Motor neuron (in vitro differentiated cells): ENCODE measurements around the gene ZFAND3. TPM values are rescaled to one million over a fixed set of nuclear protein-coding genes. Genes with fewer than 3 reads are reported as not detected.

ENCODE experiments used
- ATAC-seq, 8 experiments: fragments of 200-7000 bp; cut with Tn5 transposase; replicated peaks in 6 of 8; 2 replicates each; pipeline ENCODE4 v1.8.0; 2021; ENCODE audit warnings: mild to moderate bottlenecking in 8 of 8, moderate library complexity in 8 of 8
- H3K27ac ChIP-seq, 2 donors: fragments of 250-450 bp; sonication (Bioruptor Pico); 2 replicates each; pipeline ENCODE4 v1.9.0; 2021; ENCODE audit warnings: antibody characterized with exemption in 2 of 2, mild to moderate bottlenecking in 2 of 2, moderate library complexity in 1 of 2
- H3K4me1 ChIP-seq, 2 donors: fragments of 250-450 bp; sonication (Bioruptor Pico); replicated peaks in 1 of 2; 2 replicates each; pipeline ENCODE4 v1.6.1; 2021; ENCODE audit warnings: antibody characterized with exemption in 2 of 2, mild to moderate bottlenecking in 2 of 2, moderate library complexity in 1 of 2
- H3K4me3 ChIP-seq, 5 donors: fragments of 250-450 bp; sonication (Bioruptor Pico); 2 replicates each; pipeline ENCODE4 v1.9.0; 2021; ENCODE audit warnings: antibody characterized with exemption in 5 of 5, mild to moderate bottlenecking in 5 of 5, moderate library complexity in 4 of 5
- WGBS, 10 experiments: fragments of 450-650 bp; shearing (Covaris generic); methylation state at CpG; one replicate each; pipeline ENCODE4 v1.0.0; 2022; 5-methylcytosine and 5-hydroxymethylcytosine counted together
- in situ Hi-C, 9 experiments: fragments of 400-800 bp; cut with MboI; loops; one replicate each; pipeline ENCODE4 v1.15.0; 2021; ENCODE audit warnings: low sequenced_read_pairs in 9 of 9, low pct_unique_long_range_greater_than_20kb in 2 of 9; ENCODE audit not compliant: unreplicated experiment in 9 of 9
- total RNA-seq, 8 experiments: library from RNA; unstranded; fragments of 300-600 nt; gene quantifications; 2 replicates each; pipeline versions ENCODE4 v1.2.3 to v1.2.4, GENCODE V29; 2022

Gene ZFAND3
- total RNA-seq, 8 experiments from 2014 or later = 21.2 to 54.1 (median 39.2) TPM

DNA sequence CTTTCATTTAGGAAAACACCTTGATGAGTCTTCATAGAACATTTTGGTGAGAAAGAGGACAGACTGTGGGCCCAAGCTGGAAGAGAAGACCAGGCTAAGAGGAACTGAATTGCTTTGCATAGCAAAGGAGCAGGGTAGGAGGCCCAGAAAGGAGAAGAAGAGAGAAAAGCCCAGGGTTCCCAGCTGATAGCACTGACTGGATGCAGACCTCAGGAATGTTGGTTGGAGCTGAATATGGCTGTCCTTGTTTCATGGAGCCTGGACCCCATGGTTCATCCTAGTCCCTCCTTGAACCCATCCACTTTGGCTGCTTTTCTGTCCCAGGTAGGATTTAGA lies 18.0 kb upstream of the ZFAND3 start:
- Histone ChIP-seq H3K27ac (no peak overlapping the region), H3K4me3 (no peak overlapping the region), H3K4me1 (peaks cover 17 to 22% of the 10 kb centered on the region in 2 donors)
- in situ Hi-C loops = loop anchor here in 1 of 9 experiments (25.0 kb wide), 1 partner anchor 686 kb away; no protein-coding TSS in a partner anchor
- ATAC-seq = no peak

DNA sequence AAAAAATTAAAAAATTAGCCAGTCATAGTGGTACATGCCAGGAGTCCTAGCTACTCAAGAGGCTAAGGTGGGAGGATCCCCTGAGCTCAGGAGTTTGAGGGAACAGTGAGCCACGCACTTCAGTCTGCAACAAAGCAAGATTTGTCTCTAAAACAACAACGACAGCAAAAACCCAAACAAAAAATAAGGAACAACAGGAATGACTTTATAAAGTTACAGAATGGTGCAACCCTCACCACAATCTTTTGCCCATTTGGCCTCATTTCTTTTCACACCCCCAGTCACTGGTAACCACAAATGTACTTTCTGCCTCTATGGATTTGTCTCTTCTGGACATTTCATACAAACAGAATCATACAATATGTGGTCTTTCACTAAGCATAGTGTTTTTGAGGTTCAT lies 16.7 kb upstream of the ZFAND3 start:
- no peak for ATAC-seq
- H3K4me1 ChIP-seq = peaks cover 17 to 22% of the 10 kb centered on the region in 2 donors
- no peak overlapping the region for H3K4me3 ChIP-seq
- in situ Hi-C loops = loop anchor here in 1 of 9 experiments (25.0 kb wide), 1 partner anchor 684 kb away; no protein-coding TSS in a partner anchor
- 40 to 100% (median 94%) methylated on average over 1 to 2 of the region's 2 CpGs; no CpG with 5 or more reads in 2 of the 10 experiments for WGBS, 10 experiments
- no peak overlapping the region for H3K27ac ChIP-seq

DNA sequence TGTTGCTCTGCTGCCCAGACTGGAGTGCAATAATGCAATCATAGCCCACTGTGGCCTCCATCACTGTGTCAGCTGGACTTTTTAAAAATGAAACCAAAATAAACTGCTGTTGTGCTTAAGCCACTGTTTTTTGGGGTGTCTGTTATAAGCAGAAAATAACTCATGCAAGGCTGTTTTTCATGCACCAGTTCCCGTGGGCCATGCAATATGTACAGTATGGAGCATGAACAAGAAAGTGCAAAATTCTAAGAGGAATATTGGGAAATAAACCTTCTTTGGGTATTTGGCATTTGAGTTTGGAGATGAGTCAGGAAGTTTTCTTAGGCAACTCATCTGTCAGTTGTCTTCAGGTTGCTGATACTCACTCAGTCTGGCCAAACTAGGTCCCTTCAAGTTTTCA lies 14.9 kb upstream of the ZFAND3 start:
- in situ Hi-C loops = loop anchor here in 1 of 9 experiments (25.0 kb wide), 1 partner anchor 683 kb away; no protein-coding TSS in a partner anchor
- WGBS, 10 experiments = 29 to 100% (median 75%) methylated on average over 1 of the region's 1 CpG; no CpG with 5 or more reads in 2 of the 10 experiments
- peaks cover 10 to 13% of the 10 kb centered on the region in 2 donors for H3K4me1 ChIP-seq
- H3K4me3 ChIP-seq = no peak overlapping the region
- no peak for ATAC-seq
- no peak overlapping the region for H3K27ac ChIP-seq

DNA sequence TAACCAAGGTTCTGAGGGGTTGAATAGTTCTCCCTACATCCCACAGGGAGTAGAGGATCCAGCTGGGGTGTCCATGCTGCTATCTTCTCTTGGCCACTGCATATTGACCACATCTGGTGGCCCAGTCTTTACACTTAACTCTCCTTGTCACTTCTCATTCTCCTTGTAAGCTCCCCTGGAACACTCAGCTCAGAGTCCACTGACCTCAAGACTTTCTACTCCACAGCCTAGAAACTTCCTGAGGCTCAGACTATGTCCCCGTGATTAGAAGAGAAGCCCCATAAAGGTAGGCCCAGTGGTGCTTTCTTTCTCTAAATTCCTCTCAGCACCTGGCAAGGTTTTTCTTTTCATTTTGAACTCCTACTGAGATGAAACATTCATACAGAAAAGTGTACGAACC lies 13.3 kb upstream of the ZFAND3 start:
- 0 to 94% (median 83%) methylated on average over 1 to 2 of the region's 2 CpGs; no CpG with 5 or more reads in 1 of the 10 experiments for WGBS, 10 experiments
- in situ Hi-C loops = loop anchor here in 1 of 9 experiments (25.0 kb wide), 1 partner anchor 681 kb away; no protein-coding TSS in a partner anchor
- no peak for ATAC-seq
- H3K27ac ChIP-seq = no peak overlapping the region
- H3K4me3 ChIP-seq = no peak overlapping the region
- peaks cover 0 to 3% of the 10 kb centered on the region in 2 donors for H3K4me1 ChIP-seq

DNA sequence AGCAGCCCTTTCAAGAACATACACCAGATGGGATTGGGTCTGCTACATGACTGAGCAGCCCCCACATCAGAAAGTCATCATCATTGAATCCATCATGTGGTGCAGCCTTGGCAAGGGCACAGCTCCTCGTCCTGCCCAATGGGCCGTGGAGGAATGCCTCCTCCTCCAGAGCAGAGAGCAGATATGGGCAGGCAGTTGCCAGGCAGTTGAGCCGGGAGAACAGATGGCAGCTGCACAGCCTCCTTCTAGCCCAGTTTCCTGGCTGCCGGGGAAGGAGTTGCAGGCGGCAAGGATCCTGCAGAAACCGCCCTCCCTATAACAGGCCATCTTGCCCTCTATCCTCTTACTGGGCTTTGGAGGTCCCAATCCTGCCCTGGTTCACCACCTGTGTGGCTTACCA lies 11.9 kb upstream of the ZFAND3 start:
- Histone ChIP-seq H3K4me3 (no peak overlapping the region), H3K27ac (no peak overlapping the region), H3K4me1 (no peaks in the 10 kb centered on the region)
- 14 to 83% (median 73%) methylated on average over 2 to 5 of the region's 6 CpGs; no CpG with 5 or more reads in 3 of the 10 experiments for WGBS, 10 experiments
- ATAC-seq = peak in 6 of 8 experiments; percentile 57 to 98 (median 82)
- in situ Hi-C loops = loop anchor here in 1 of 9 experiments (25.0 kb wide), 1 partner anchor 680 kb away; no protein-coding TSS in a partner anchor

DNA sequence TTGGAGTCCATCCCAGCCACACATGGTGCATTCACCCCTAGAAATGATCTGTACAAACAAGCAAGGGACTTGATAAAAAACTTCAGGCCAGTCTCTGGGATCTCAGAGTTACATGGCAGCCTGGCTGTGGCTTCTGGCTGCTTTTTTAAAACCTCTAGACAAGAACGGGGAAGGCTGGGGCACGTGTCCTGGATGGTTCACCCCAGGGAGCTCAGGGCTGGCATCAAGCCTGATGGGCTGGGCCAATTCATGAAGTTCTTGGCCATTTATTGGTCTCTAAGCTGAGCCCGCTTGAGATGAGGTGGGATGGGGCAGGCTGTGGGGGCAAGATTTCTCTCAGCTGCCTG lies 10.4 kb upstream of the ZFAND3 start:
- 0 to 100% (median 73%) methylated on average over 1 to 3 of the region's 3 CpGs; no CpG with 5 or more reads in 5 of the 10 experiments for WGBS, 10 experiments
- Histone ChIP-seq H3K4me3 (no peak overlapping the region), H3K27ac (no peak overlapping the region), H3K4me1 (no peaks in the 10 kb centered on the region)
- no peak for ATAC-seq
- in situ Hi-C loops = loop anchor here in 1 of 9 experiments (25.0 kb wide), 1 partner anchor 678 kb away; no protein-coding TSS in a partner anchor

DNA sequence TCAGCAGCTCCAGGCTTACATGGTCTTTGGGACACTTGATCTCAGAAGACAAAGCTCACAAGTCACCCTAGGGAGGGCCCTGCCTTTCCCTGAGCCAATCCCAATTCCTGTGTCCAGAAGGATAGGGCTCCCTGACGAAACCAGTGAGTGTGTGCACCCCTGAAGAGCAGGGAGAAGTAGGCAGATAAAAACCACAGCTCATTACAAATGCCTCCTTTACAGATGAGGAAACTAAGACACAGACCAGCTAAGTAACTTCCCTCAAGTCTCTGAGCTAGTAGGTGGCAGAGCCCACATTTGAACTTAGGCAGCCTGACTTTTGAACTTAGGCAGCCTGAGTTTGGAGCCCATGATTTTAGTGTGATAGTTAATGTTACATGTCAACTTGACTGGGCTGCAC lies 6.7 kb upstream of the ZFAND3 start:
- ATAC-seq = no peak
- Histone ChIP-seq H3K4me1 (no peaks in the 10 kb centered on the region), H3K4me3 (no peak overlapping the region), H3K27ac (no peak overlapping the region)
- in situ Hi-C loops = loop anchor here in 1 of 9 experiments (25.0 kb wide), 1 partner anchor 674 kb away; no protein-coding TSS in a partner anchor
- 100% methylated on average over 1 of the region's 1 CpG; no CpG with 5 or more reads in 8 of the 10 experiments for WGBS, 10 experiments

DNA sequence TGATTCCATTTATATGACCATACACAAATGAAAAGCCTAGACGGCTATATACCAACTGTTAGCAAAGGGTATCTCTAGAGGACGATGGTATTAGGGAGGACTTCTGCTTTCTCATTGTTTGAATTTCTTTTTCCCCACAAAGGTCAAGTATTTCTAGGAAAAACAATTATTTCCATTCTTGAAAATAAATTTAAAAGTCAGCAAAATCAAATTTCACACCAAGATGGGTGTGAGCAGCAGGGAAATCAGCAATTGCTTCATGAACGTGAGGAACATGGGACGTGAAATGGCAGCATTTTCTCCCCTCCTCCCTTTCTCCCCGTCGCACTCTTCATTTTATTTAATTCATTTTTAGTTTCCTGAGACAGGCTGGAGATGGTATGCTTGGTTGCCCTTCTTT lies 5.2 kb upstream of the ZFAND3 start:
- Histone ChIP-seq H3K27ac (no peak overlapping the region), H3K4me1 (peaks cover 0 to 4% of the 10 kb centered on the region in 2 donors), H3K4me3 (no peak overlapping the region)
- in situ Hi-C loops = loop anchor here in 1 of 9 experiments (25.0 kb wide), 1 partner anchor 673 kb away; no protein-coding TSS in a partner anchor
- no peak for ATAC-seq
- WGBS, 10 experiments = 39 to 100% (median 85%) methylated on average over 2 to 6 of the region's 6 CpGs

DNA sequence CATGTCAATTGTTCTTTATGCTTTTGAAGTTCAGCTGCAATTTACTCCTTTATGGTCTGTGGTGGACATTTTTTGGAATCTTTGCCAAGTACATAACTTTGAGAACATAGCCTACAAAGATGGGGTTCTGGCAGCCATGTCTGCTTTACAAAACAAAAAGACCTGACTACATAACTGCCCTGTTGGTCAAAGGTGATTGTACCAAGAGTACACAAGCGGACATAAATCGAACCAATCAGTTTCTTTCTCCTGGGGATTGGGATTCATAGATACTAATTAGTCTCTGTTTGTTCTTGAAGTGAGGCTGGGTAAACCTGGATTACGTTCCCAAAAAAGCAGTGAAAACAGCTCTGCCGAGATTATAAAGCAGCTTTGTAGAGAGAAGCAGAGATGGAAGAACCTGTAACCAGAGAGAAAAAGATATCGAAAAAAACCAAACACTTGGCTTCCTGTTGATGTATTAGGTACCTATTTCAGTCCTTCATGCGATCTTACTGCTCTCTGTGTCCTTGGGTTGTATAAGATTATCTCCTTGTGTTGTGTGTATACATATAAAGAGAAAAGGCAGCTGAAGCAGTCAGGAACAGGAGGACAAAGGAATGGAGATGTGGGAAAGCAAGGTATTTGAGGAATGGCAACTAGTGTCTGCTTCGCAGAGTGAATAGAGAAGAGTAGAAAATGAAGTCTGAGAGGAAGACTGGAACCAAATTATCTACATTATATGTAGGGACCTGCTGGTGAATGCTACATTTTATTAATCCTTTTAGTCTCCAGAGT lies 2.7 kb upstream of the ZFAND3 start:
- in situ Hi-C loops = loop anchor here in 1 of 9 experiments (25.0 kb wide), 1 partner anchor 671 kb away; no protein-coding TSS in a partner anchor
- H3K4me1 ChIP-seq = peaks cover 6 to 14% of the 10 kb centered on the region in 2 donors
- no peak for ATAC-seq
- WGBS, 10 experiments = 69 to 97% (median 84%) methylated on average over 5 to 7 of the region's 7 CpGs
- H3K27ac ChIP-seq = no peak overlapping the region
- H3K4me3 ChIP-seq = no peak overlapping the region

DNA sequence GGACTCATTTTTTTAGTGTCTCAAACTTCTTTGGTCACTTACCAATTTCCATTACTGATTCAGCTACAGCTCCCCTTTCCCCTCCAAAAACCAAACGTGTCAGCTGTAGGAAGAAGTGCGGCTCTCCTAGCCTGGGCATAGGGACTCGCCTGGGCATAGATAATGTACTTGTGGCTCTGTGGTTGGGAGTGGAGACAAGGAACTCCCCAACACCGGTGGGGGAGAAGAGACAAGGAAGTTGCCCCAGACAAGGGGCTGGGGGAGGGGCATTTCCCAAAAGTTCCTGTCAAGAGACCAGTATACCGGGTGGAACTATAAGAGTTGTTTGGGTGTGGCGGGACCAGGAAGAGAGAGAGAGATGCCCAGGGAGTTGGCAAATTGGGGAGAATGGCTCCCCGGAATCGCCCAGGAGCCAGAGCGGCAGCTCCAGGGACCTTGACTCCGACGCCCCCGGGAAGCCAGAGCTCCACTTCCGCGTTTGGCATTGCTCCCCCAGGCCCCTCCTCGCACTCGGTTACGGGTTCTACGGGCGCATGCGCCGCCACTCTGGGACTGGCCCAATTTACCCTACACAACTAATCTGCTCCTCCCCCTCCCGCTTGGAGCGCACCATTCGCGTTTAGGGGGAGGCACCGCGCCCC lies 871 bp upstream of the ZFAND3 start:
- peak; percentile 61 to 73 (median 68) for ATAC-seq
- Histone ChIP-seq H3K27ac (peak overlapping the region; percentile 99), H3K4me1 (peaks cover 18 to 32% of the 10 kb centered on the region in 2 donors), H3K4me3 (peak overlapping the region; percentile 62 to 86 (median 66))
- WGBS, 10 experiments = 0% methylated on average over 1 to 4 of the region's 27 CpGs; no CpG with 5 or more reads in 2 of the 10 experiments
- in situ Hi-C loops = loop anchor here in 1 of 9 experiments (25.0 kb wide), 1 partner anchor 669 kb away; no protein-coding TSS in a partner anchor

DNA sequence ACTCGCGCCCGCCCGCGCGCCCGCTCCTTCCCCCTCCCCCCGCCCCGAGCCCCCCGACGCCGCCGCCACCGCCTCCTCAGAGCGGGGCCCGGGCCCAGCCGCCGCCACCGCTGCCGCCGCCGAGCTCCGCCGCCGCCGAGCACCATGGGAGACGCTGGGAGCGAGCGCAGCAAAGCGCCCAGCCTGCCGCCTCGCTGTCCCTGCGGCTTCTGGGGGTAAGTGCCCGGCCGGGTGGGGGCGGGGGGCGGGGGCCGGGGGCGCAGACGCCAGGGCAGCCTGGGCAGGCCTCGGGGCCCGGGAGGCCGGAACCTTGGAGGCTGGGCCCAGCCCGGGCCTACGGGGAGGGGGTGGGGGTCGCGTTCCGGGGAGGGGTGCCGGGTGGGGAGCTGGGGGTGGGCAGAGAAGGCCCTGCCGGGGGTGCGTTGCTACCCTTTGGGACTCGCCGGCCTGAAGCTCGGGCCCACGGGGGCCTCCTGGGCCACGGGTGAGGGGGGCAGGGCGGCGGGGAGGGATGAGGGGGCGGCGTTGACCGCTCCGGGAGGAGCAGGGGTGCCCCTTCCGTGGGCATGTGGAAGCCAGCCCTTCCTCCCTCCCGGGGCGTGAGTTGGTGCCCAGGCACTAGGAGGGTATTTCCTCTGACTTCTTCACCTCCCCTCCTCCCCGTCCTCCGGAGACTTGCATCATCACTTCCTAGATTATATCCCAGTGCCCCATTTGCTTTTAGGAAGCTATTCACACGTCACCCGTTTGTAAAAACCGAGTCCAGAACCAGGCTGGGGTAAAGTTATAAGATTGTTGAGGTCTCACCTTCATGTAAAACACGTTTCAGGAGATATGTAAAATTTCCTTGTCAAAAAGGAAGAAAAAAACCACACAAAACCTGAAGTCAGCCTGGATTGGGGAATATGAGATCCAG lies 533 bp downstream of the ZFAND3 start:
- in situ Hi-C loops = loop anchor here in 1 of 9 experiments (25.0 kb wide), 1 partner anchor 667 kb away; no protein-coding TSS in a partner anchor
- H3K4me1 ChIP-seq = peaks cover 18 to 34% of the 10 kb centered on the region in 2 donors
- ATAC-seq = peak; percentile 7 to 32 (median 12)
- peak overlapping the region; percentile 99 for H3K27ac ChIP-seq
- peak overlapping the region; percentile 62 to 86 (median 66) for H3K4me3 ChIP-seq
- 0 to 2% (median 0%) methylated on average over 1 to 6 of the region's 71 CpGs; no CpG with 5 or more reads in 1 of the 10 experiments for WGBS, 10 experiments

DNA sequence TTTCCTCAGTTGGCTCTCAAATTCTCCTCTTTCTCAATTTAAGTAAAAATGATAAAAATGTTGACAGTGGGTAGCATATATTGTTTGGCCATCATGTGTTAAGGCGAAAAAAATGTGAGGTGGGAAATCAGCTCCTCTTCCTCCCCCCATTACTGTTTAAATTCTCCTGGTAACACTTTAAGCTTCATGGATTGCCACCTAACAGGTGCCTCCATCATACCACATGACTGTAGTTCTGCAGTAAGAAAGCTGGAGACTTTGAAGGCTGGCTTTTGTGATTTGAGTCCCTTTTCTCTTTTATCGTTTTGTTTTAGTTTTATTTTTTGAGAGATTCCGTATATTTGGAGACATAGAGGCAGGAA lies 1.2 kb downstream of the ZFAND3 start:
- ATAC-seq = no peak
- H3K4me1 ChIP-seq = peaks cover 18 to 34% of the 10 kb centered on the region in 2 donors
- WGBS, 10 experiments = 0 to 57% (median 18%) methylated on average over 1 to 3 of the region's 3 CpGs; no CpG with 5 or more reads in 1 of the 10 experiments
- in situ Hi-C loops = loop anchor here in 1 of 9 experiments (25.0 kb wide), 1 partner anchor 667 kb away; no protein-coding TSS in a partner anchor
- H3K27ac ChIP-seq = peak overlapping the region; percentile 99
- peak overlapping the region; percentile 62 to 86 (median 66) for H3K4me3 ChIP-seq
